HG03460 (cell line): ENCODE measurements around the gene GHITM.
"Not testable (repeated sequence)": the region's sequence is repeated elsewhere in the genome, so short reads cannot be mapped to it uniquely, and the experiment has no call there.

ENCODE experiments used
- ATAC-seq: cut with Tn5 transposase; IDR thresholded peaks from one replicate; pipeline ENCODE4 v1.9.1; 2021; ENCODE audit not compliant: unreplicated experiment

The GHITM gene

GRCh38 chr10:84175436-84175835, 36.1 kb downstream of the GHITM start:
- no peak for ATAC-seq

- no peak for ATAC-seq
Observed at GRCh38 chr10:84176351-84176750, 37.0 kb downstream of the GHITM start.

- no peak for ATAC-seq
Observed at GRCh38 chr10:84176836-84177474, 37.6 kb downstream of the GHITM start.

- peak; percentile 43 for ATAC-seq
Observed at GRCh38 chr10:84177541-84178141, 38.3 kb downstream of the GHITM start.

- no peak for ATAC-seq
Observed at GRCh38 chr10:84178160-84178609, 38.9 kb downstream of the GHITM start.

GRCh38 chr10:84179059-84179710, 39.9 kb downstream of the GHITM start:
- ATAC-seq: peak; percentile 88

- not testable (repeated sequence) for ATAC-seq
Observed at GRCh38 chr10:84180386-84180785, 41.1 kb downstream of the GHITM start.

GRCh38 chr10:84181631-84182030, 42.3 kb downstream of the GHITM start:
- ATAC-seq: no peak

- ATAC-seq: no peak
Observed at GRCh38 chr10:84184517-84184916, 45.2 kb downstream of the GHITM start.

- ATAC-seq: no peak
Observed at GRCh38 chr10:84185526-84186175, 46.3 kb downstream of the GHITM start.

- no peak for ATAC-seq
Observed at GRCh38 chr10:84188815-84189214, 49.5 kb downstream of the GHITM start.

- ATAC-seq: no peak
Observed at GRCh38 chr10:84190621-84191020, 51.3 kb downstream of the GHITM start.

GRCh38 chr10:84191106-84191505, 51.8 kb downstream of the GHITM start:
- ATAC-seq: no peak

GRCh38 chr10:84193327-84193726, 54.0 kb downstream of the GHITM start:
- ATAC-seq: no peak

- ATAC-seq: peak; percentile 21
Observed at GRCh38 chr10:84193846-84194423, 54.6 kb downstream of the GHITM start.

GRCh38 chr10:84194424-84195043, 55.2 kb downstream of the GHITM start, which contains the start of gene CDHR1:
CDHR1 (plus strand) TSS chr10:84194537; CDS start chr10:84194761, 224 bp downstream.
- peak; percentile 74 for ATAC-seq

- peak; percentile 9 for ATAC-seq
Observed at GRCh38 chr10:84195044-84195830, 55.9 kb downstream of the GHITM start.

GRCh38 chr10:84196083-84196482, 56.8 kb downstream of the GHITM start:
- no peak for ATAC-seq

- ATAC-seq: no peak
Observed at GRCh38 chr10:84196941-84197340, 57.6 kb downstream of the GHITM start.

- no peak for ATAC-seq
Observed at GRCh38 chr10:84197643-84198042, 58.3 kb downstream of the GHITM start.
